PC-9 (cell line): ENCODE measurements around the gene OOSP2. TPM values are rescaled to one million over a fixed set of nuclear protein-coding genes. Genes with fewer than 3 reads are reported as not detected.

Source experiments
- BruUV-seq: library from RNA; stranded (reverse); fragments of 400-500 nt; replicated peaks from 2 replicates; lab custom pipeline; 2021; lab: Mats Ljungman, UMichigan
- CTCF ChIA-PET: fragments of 300-600 bp; sonication (Branson Sonifier 250); formaldehyde crosslinking; loops from one replicate; lab custom pipeline; 2022; ENCODE audit warnings: antibody characterized with exemption; lab: Charles Lee
- POLR2A ChIA-PET: fragments of 300-600 bp; sonication (Branson Sonifier 250); formaldehyde crosslinking; loops from one replicate; lab custom pipeline; 2022; ENCODE audit warnings: antibody characterized with exemption; ENCODE audit not compliant: unreplicated experiment; lab: Charles Lee
- DNase-seq, 2 experiments: peaks; one replicate each; pipeline versions ENCODE4 v3.0.0 to v3.0.0-alpha.2; 2015 to 2022; ENCODE audit warnings: mixed read lengths in 1 of 2
- H2AFZ ChIP-seq: fragments of 200-600 bp; sonication (generic); 2 replicates; pipeline ENCODE4 v1.8.1; 2017; ENCODE audit warnings: antibody characterized with exemption
- H3F3A ChIP-seq: fragments of 200-600 bp; sonication (generic); 2 replicates; pipeline ENCODE4 v1.8.1; 2017; ENCODE audit warnings: antibody characterized with exemption, mild to moderate bottlenecking, low read depth; ENCODE audit not compliant: insufficient read depth
- H3K27ac ChIP-seq: fragments of 200-600 bp; sonication (generic); 2 replicates; pipeline ENCODE4 v1.6.1; 2016; ENCODE audit warnings: mixed run types
- H3K27me3 ChIP-seq: fragments of 200-600 bp; sonication (generic); 2 replicates; pipeline ENCODE4 v1.6.1; 2016; ENCODE audit warnings: low read depth, mixed run types; ENCODE audit not compliant: insufficient read depth
- H3K36me3 ChIP-seq: fragments of 200-600 bp; sonication (generic); 2 replicates; pipeline ENCODE4 v1.6.1; 2016; ENCODE audit warnings: low read depth, mixed run types
- H3K4me1 ChIP-seq: fragments of 200-600 bp; sonication (generic); replicated peaks from 2 replicates; pipeline ENCODE4 v1.6.1; 2016; ENCODE audit warnings: mixed run types; ENCODE audit not compliant: insufficient read depth
- H3K4me2 ChIP-seq: fragments of 200-600 bp; sonication (generic); 2 replicates; pipeline ENCODE4 v1.6.1; 2017; ENCODE audit warnings: mixed run types
- H3K4me3 ChIP-seq: fragments of 200-600 bp; sonication (generic); 2 replicates; pipeline ENCODE4 v1.6.1; 2016; ENCODE audit warnings: mixed run types
- H3K79me2 ChIP-seq: fragments of 200-600 bp; sonication (generic); 2 replicates; pipeline ENCODE4 v1.6.1; 2017; ENCODE audit warnings: low read depth, mixed run types
- H3K9me2 ChIP-seq: fragments of 200-600 bp; sonication (generic); 2 replicates; pipeline ENCODE4 v1.8.1; 2017; ENCODE audit warnings: mild to moderate bottlenecking; ENCODE audit not compliant: insufficient read depth
- H3K9me3 ChIP-seq: fragments of 200-600 bp; sonication (generic); 2 replicates; pipeline ENCODE4 v1.8.1; 2016; ENCODE audit warnings: low read depth; ENCODE audit not compliant: insufficient read depth
- H4K20me1 ChIP-seq: fragments of 200-600 bp; sonication (generic); 2 replicates; pipeline ENCODE4 v1.8.1; 2017; ENCODE audit not compliant: insufficient read depth
- CTCF ChIP-seq: fragments of 200-600 bp; sonication (generic); conservative IDR thresholded peaks from 2 replicates; pipeline ENCODE4 v1.6.1; 2017; ENCODE audit warnings: mixed run types, antibody characterized with exemption, mild to moderate bottlenecking, moderate library complexity
- EZH2 ChIP-seq: fragments of 200-600 bp; sonication (generic); IDR thresholded peaks from 2 replicates; pipeline ENCODE4 v1.8.0; 2017; ENCODE audit warnings: antibody characterized with exemption, low read depth
- intact Hi-C: fragments of 100-400 bp; cut with micrococcal nuclease; formaldehyde crosslinking; loops from one replicate; pipeline ENCODE4 v1.10.0; 2022; ENCODE audit not compliant: unreplicated experiment
- total RNA-seq: library from RNA; stranded (reverse); gene quantifications from 2 replicates; pipeline ENCODE4 v1.2.3, GENCODE V29; 2021

OOSP2 gene
- total RNA-seq, 1 experiment from 2014 or later = not detected

- POLR2A ChIA-PET = no interaction called here
- no peak for TF ChIP-seq EZH2
- no peak for TF ChIP-seq CTCF
- no peak overlapping the region for H3K4me3 ChIP-seq
- H4K20me1 ChIP-seq = no peaks in the 10 kb centered on the region
- no peaks in the 10 kb centered on the region for H3K4me1 ChIP-seq
- no peaks in the 10 kb centered on the region for H3K79me2 ChIP-seq
- H3K36me3 ChIP-seq = no peaks in the 10 kb centered on the region
- H3K27me3 ChIP-seq = 0 out of 2 replicates have a peak, but pooled peaks cover 9% of the 10 kb centered on the region
- H2AFZ ChIP-seq = no peak overlapping the region
- intact Hi-C loops = no loop called here
- H3K27ac ChIP-seq = no peak overlapping the region
- no peaks in the 10 kb centered on the region for H3K9me2 ChIP-seq
- CTCF ChIA-PET = no interaction called here
- H3K9me3 ChIP-seq = no peaks in the 10 kb centered on the region
- no peak overlapping the region for H3K4me2 ChIP-seq
- DNase-seq = no peak
- H3F3A ChIP-seq = no peaks in the 10 kb centered on the region
- BruUV-seq = no TSS peak
Observed at GRCh38 chr11:60095477-60096120, 55.4 kb downstream of the OOSP2 start.

- Histone ChIP-seq H3K27ac (no peak overlapping the region), H3K4me1 (no peaks in the 10 kb centered on the region), H3K9me2 (no peaks in the 10 kb centered on the region), H3K4me2 (no peak overlapping the region), H2AFZ (no peak overlapping the region), H4K20me1 (no peaks in the 10 kb centered on the region), H3K79me2 (no peaks in the 10 kb centered on the region), H3K4me3 (no peak overlapping the region), H3F3A (no peaks in the 10 kb centered on the region), H3K27me3 (no peaks in the 10 kb centered on the region), H3K9me3 (no peaks in the 10 kb centered on the region), H3K36me3 (no peaks in the 10 kb centered on the region)
- TF ChIP-seq CTCF (no peak), EZH2 (no peak)
- BruUV-seq = no TSS peak
- DNase-seq = no peak
- ChIA-PET CTCF (no interaction called here), POLR2A (interaction anchor here (0.7 kb wide), 1 partner anchor 140 kb away, joined by 17 read pairs; no protein-coding TSS in a partner anchor)
- intact Hi-C loops = no loop called here
Observed at GRCh38 chr11:60097189-60097588, 57.0 kb downstream of the OOSP2 start.

Other genes with a start within 250 kb of the OOSP2 start
- gene MRPL16, start 229.6 kb upstream of the OOSP2 start, total RNA-seq = 64.7 and 82.0 TPM in 2 replicates
- gene CBLIF, start 194.9 kb upstream of the OOSP2 start, total RNA-seq = not detected in 2 replicates
- gene TCN1, start 173.9 kb upstream of the OOSP2 start, total RNA-seq = 1.4 and 2.0 TPM in 2 replicates
- not detected in 2 replicates for gene OOSP3, start 161.6 kb upstream of the OOSP2 start, total RNA-seq
- gene OOSP1, start 102.0 kb upstream of the OOSP2 start, total RNA-seq = not detected in 2 replicates
- not detected in 2 replicates for gene OOSP4A, start 76.4 kb upstream of the OOSP2 start, total RNA-seq
- not detected in 2 replicates for gene OOSP4B, start 23.2 kb upstream of the OOSP2 start, total RNA-seq
- not detected in 2 replicates for gene MS4A3, start 16.3 kb downstream of the OOSP2 start, total RNA-seq
- gene MS4A2, start 48.3 kb downstream of the OOSP2 start, total RNA-seq = not detected in 2 replicates
- not detected in 2 replicates for gene MS4A6A, start 142.7 kb downstream of the OOSP2 start, total RNA-seq
- not detected in 2 replicates for gene MS4A4E, start 202.7 kb downstream of the OOSP2 start, total RNA-seq
- not detected in 2 replicates for gene MS4A4A, start 240.3 kb downstream of the OOSP2 start, total RNA-seq